KBM-7 (cell line): ENCODE results near the gene OSBPL10.

Experiments used
- DNase-seq: peaks from one replicate; pipeline ENCODE4 v3.0.0-alpha.2; 2015
- in situ Hi-C: fragments of 300-500 bp; cut with MboI; formaldehyde crosslinking; loops from 2 replicates; pipeline ENCODE4 v1.14.3; 2020; ENCODE audit warnings: low sequenced_read_pairs, low pct_unique_long_range_greater_than_20kb, mixed read lengths

The OSBPL10 gene

DNA sequence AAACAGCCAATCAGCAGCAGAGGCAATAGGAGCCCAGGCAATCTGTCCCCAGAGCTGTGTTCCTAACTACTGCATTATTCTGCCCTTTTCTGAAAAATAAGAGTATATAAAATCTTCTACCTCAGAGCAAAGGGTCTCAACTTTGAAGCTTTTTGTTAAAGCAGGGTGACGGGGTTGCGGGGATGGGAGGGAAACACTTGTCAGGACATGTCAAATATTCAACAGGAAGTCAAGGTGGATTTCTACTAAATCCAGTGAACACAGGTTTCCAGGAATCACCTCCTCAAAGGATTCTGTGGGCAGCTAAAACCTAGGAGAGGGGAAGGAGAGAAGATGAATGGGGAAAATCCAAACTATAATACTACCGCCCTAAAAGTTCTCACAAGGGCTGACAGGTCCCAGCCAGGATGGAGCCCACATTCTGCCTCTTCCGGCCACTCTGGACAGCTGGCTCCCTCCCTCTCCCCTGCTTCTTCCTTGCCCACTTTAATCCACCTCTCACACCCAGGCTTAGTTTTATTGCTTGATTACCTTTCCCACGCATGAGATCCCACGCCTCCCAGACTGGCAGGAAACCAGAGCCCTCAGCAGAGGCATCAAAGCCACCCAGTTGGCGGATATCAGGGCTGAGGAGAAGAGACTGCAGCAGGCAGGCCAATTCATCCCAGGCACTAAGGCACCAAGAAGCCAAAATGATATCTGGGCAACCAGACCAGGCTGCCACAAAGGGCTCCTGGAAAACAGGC lies 77.2 kb downstream of the OSBPL10 start:
- in situ Hi-C loops, result no loop called here
- DNase-seq, result peak; percentile 5

DNA sequence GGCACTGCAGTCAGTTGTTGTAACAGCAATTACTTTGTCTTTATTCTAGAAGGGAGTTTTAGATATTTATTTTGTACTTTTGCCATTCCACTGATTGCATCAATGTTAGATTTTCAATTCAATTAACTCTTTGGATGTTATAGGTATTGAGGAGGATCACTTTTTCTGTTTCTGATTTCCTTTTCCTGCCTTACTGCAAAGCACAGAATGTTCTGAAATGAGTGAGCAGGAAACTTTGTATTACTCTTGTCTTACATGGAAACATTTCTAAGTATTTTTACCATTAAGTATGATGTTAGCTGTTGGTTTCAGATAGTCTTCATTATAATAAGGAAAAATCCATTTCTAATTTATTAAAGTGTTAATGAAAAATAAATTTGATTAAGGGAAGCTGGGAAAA lies 80.5 kb downstream of the OSBPL10 start:
- DNase-seq, result no peak
- in situ Hi-C loops, result no loop called here

DNA sequence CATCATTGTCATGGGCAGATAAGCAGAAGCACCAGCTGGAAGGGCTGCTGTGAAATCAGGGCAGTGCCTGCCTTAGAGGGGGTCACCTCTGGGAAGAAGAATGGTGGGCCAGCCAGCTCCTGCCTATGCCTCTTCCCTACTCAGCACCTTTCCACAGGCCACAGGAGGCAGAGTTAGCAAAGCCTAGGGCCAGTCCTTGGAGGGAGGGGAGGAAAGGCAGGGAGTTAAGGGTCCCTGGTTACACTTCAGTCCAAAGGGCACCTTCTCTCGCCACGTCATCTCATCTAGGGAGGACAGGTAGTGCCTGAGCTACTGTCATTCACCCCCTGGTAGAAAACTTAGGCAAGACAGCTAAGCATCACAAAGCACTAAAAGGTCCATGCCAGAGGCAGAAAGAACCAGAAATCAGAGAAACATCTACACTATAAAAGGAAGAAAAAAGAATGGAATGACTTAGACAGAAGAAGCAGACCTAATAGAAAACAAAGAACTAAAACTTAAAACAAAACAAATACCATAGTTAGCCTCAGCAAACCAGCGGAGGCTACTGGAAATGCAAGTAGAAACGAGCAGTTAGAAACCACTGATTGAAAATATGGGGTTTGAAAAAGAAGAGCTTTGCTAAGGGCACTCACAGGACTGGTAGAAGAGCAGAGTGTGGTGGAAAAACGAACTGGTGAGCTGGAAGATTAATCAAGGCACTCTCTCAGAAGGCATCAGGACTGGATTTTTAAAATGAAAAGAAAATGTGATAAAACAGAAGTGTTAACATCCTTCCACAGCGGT lies 84.2 kb downstream of the OSBPL10 start:
- in situ Hi-C loops, result no loop called here
- no peak for DNase-seq

DNA sequence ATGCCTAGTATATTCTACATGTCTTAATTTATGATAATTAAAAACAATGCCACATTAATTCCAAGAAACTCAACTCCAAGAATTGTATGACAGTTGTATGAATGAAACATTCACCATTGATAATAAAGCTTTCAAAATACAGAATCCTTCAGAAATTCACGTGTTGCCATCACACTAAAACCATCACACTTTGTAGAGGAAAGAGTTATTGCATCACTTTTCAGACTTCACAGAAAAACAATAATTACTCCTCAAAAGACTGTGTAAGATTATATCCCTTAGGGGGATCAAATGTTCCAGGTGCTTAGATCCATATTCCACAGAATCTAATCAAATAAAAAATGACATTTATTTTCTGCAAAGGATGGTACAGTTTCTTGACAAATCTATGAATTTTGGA lies 85.0 kb downstream of the OSBPL10 start:
- DNase-seq, result no peak
- in situ Hi-C loops, result no loop called here

DNA sequence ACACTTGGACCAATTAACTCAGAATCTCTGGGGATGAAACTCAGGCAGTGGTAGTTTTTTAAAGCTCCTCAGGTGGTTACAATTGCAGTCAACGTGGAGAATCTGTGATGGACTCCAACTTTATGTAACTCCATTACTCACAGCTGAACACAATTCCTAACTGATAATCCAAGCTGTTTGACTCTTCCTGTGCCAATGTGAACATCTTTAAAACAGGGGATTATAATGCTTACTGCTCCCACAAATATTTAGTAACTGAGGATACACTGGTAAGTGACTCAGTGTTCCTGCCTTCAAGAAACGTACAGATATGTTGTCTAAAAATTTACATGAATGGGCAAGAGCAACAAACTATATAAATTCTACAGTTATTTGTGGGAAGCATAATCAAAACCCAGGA lies 85.6 kb downstream of the OSBPL10 start:
- in situ Hi-C loops, result no loop called here
- no peak for DNase-seq

DNA sequence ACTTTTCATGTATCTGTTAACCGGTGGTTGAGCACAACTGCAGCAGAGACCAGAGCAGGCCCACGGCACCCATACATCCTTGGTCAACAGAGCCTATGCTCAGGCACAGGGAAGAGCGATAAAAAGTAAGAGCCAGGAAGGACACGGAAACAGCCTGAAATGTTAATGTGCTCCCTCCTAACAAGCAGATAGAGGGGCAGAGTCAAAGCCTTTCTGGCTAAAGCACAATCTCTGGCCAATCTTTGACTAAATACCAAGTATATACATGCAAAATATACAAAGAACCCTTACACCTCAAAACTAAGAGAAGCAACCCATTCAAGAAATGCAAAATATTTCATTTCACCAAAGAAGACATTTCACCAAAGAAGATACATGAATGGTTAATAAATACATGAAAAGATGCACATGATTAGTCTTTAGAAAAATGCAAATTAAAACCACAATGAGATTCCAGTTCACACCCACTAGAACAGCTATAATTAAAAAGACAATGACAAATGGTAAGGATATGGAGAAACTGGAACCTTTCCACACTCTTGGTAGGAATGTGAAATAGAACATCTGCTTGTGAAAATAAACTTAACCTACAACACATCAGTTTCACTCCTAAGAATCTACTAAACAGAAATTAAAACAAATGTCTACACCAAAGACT lies 88.0 kb downstream of the OSBPL10 start:
- in situ Hi-C loops, result no loop called here
- no peak for DNase-seq

DNA sequence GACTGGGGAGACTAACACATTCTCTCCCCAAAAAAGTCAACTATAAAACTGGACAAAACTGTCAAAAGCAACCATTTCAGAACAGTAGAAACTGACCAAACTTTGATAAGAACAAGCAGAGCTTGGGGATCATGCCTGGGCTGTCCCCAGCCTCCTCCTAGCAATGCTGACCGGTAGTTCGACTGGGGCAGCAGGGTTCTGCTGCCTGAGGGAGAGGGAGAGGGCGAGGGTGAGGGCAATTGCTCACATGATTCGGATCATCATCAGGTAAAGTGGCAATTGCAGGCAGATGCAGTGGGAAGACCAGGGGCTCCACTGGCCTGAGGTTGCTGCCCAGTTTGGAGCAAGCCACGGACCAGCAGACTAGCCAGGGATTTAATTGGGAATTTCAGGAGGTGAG lies 88.6 kb downstream of the OSBPL10 start:
- DNase-seq, result no peak
- in situ Hi-C loops, result no loop called here

DNA sequence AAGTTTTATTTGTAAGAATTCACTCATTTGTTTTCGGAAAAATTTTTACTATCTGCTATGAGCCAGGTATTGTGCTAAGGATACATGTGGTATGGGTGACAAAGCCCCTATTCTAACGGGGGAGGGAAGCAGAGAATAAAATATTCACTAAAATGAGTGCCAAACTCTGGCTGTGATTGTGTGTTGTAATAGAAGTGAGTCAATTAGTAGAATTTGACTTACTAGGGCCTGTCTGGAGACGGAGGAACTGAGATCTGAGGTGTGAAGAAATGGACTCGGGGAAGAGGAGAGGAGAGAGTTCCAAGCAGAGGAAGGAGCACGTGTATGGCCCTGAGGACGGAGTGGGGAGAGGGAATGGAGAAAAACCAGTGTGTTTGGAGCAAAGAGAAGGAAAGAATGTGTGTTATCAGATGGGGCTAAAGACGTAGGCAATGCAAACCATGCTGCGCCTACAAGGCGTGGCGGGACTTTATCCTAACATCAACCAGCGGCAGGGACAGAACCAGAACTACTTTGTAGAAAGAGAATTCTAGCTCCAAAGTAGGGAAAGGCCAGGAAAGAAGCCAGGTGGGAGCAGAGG lies 89.1 kb downstream of the OSBPL10 start:
- no peak for DNase-seq
- in situ Hi-C loops, result no loop called here

DNA sequence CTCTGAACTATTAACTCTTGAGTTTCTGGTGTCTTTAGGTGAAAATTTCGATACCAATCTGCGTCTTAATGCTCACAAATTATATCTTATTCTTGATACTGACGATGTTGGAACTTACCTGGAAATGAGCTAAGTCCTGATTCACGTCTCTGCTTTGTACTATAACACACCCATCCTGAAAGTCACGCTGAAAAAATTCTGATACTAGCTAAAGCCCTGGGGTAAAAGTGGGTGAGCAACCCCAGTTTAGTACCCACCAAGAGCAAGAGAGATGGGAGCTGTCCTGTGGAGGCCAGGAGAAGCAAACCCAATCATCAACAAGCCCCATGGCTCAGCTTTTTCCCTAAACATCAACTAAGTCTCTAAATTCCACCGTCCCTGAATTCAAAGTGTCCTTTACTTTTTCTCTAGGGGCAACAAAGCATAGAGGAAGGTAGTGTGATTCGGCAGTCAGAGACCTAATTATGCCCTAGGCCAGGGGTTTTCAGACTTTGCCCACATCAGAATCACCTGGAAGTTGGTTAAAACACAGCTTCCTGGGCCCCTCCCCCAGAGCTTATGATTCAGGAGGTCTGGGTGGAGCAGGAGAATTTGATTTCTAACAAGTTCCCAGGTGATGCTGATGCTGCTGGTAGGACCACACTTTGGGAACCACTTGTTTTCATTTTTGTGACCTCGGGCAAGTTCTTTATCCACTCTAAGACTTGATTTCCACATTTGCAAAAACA lies 90.2 kb downstream of the OSBPL10 start:
- DNase-seq, result no peak
- in situ Hi-C loops, result no loop called here

DNA sequence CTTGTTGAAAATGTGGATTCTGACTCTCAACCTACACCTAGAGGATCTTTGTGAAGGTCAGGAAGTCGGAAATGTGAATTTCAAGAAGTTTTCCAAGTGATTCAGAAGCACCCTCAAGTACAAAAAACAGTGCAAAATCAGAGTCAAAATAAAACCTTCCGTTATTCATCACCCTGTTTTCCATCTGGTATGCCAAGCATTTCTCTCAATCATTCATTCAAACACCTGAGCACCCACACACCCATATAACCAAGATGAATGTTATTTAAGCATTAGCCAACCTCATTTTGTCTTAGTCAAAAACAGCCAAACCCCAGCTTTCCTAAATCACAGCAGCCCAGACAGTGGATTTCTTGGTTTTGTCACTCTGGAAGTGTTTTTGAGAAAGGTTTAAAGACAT lies 91.1 kb downstream of the OSBPL10 start:
- in situ Hi-C loops, result no loop called here
- no peak for DNase-seq

DNA sequence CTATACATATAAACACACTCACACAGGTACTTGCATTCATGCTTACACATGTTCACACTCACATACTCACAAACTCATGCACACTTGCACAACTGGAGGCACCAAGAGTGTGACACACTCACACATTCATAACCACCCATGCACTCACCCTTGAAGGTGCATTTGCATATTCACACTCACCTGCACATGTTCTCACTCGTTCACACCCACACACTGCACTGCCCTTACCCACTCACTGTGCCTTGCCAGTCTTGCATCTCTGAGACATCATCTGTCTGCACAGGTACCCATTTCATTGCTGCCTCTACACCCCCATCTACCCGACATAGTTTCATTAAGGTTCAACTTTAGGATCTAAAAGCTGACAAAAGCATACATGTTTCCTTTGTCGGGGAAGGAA lies 95.8 kb downstream of the OSBPL10 start:
- no peak for DNase-seq
- in situ Hi-C loops, result no loop called here

DNA sequence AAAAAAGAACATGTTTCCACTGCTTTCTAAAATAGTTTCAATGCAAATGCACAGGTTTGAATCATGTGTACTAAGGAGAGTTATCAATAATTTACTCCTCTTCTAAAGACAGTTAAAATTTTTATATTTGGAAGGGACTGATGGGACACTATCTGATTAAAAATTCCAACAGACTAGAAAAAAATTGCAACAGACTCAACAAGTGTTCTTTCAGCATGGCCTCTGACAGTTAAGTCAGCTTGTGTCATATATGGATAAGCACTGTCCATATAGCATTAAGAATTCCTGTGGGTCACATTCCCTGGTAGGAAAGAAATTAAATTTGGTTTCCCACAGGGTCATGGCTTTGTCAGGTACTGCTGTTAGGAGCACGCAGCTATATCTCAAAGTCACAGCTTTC lies 96.8 kb downstream of the OSBPL10 start:
- in situ Hi-C loops, result no loop called here
- DNase-seq, result no peak

DNA sequence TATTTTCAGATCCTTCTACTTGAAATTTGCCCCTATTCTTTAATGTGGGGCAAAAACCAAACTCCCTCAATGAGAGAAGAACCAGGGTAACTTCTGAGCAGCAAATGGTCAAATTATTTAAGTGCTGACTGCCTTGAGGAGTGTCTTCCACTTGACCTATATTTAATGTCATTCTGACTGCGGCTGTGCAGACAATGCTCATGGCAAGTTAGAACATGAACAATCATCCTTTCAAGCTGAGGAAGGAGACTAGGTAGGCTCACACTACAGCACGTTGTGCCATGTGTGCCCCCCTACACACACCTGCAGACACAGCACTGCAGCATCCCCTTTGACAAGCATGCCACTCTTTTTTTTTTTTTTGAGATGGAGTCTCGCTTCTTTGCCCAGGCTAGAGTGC lies 98.2 kb downstream of the OSBPL10 start:
- in situ Hi-C loops, result no loop called here
- no peak for DNase-seq

DNA sequence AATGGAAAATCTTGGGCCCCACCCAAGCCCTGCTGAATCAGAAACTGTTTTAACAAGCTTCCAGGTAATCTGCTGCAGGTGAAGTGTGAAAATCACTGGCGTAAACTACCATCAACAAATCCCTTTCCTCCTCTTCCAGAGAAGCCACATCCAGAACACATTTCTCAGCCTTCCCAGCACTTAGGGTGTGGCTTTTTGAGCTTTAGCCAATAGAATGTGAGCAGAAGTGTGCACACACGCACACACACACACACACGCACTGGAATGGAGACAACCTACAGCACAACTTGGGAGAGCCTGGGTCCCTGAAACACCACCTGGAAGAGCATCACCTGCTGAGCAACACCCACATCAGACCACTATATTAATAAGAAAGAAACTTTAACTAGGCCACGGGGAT lies 98.6 kb downstream of the OSBPL10 start:
- DNase-seq, result no peak
- in situ Hi-C loops, result no loop called here

DNA sequence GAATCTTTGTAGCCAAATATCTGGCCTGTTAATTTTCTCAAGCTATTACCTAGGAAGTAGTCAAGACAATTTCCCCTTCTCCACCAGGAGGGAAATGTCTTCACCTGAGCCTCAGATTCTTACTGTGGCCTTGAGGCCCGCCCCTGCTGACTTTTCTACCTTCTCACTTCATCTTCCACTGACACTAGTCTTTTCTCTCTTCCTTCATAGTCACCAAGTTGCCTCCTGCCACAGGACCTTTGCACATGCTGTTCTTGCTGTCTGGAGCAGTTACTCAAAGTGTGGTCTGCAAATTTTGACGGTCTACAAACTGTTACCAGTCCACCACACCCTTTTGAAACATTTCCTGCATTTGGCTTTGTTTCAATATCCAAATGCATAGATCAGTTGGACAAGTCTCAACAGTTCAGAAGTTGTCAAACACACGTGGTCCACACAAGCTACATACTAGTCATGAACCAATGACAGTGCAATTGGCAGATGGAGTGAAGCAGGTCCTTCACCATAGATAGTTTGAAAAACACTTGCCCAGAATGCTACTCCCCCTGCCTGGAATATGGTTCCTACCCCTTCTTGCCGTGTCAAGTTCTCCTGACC lies 100.5 kb downstream of the OSBPL10 start:
- in situ Hi-C loops, result no loop called here
- DNase-seq, result no peak

DNA sequence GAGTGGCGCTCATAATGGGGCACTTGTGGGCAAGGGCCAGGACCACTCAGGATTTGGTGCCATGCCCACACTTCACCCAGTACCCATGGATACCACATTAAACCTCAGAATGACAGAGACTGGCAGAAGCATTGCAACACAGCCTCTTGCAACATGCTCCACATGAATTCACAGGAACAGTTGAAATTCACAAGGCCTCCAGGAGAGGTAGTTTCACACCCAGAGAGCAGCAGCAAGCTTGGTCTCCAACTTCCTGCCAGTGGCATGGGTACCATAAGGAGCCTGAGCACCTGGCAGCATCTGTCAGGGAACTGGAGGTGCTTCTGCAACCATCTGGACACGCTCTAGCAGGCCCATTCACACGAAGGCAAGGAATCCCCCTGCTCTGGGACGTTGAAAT lies 101.0 kb downstream of the OSBPL10 start:
- in situ Hi-C loops, result no loop called here
- DNase-seq, result no peak

DNA sequence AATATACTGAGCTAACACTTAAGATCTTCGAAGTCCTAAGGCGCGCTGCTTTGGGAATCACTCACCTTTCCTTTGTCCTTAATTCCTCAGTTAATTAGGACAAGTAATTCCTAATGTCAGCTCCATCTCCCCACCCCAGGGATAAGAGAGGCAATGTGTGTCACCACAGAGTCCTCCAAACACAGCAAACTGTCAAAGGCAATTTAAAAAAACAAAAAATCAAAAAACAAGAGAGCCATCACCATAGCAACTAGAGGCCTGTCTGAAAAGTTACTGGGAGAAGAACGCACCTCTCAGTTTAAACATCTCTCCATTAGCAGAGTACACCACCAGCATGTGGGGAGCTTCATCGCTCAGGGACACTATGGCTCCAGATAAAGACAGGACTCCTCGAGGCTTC lies 101.7 kb downstream of the OSBPL10 start:
- in situ Hi-C loops, result no loop called here
- DNase-seq, result no peak

DNA sequence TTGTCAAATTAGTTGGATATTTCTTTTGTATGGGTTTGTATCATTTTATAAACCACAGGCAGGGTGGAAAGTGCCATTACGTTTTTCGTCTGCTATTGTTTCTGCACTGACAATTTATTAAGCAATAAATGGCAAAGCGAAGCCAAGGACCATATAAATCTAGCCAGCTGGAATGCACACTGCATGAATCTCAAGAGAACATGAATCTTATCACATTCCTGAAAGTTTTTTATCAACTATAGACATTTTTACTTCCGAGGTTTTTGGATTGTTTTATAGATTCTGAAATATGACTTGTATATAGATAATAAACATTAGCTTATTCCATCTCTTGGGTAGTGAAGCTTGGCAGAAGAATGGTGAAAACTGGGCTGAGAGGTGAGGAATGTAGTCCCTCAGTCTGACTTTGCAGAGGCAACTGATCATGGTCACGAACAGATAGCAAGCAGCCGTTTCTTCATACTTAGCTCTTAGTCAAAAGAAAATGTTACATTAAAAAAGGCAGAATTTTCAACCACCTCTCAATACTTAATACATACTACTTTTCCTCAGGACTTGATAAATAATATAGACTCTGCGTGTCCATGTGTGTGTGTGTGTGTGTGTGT lies 102.7 kb downstream of the OSBPL10 start:
- in situ Hi-C loops, result no loop called here
- DNase-seq, result no peak

DNA sequence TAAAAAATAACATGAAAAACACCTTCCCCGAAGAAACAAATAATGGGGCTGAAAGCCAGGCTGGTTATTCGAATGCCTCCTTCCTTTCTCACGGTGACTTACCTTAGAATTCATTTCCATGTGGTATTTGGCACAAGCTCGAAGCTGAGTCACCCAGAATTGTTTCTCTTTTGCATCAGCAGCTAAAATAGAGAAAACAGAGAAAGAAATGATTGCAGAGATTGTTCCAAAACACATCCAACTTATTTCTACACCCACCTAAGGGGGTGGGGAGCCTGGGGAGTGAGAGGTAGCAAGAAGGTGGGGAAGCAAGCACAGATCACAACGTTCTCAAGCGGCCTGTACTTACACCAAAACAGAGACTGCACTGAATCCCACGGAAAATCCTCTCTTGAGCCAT lies 104.7 kb downstream of the OSBPL10 start:
- in situ Hi-C loops, result no loop called here
- no peak for DNase-seq
